Stimulated activated naive CD8-positive, alpha-beta T cell treated with anti-CD3 and anti-CD28 coated beads, Interleukin-15, Interleukin-2, amounts not matched to agents 100 U/mL and 50 U/mL, for 24 hours (primary cell): ENCODE data around the gene TECTB.
"Not testable (repeated sequence)": the region's sequence is repeated elsewhere in the genome, so short reads cannot be mapped to it uniquely, and the experiment has no call there.

Experiments
- ATAC-seq: fragments of 150-1000 bp; cut with Tn5 transposase; one replicate; pipeline ENCODE4 v1.10.0; 2021
- DNase-seq: peaks from one replicate; pipeline ENCODE4 v3.0.0; 2021

Gene TECTB

DNA sequence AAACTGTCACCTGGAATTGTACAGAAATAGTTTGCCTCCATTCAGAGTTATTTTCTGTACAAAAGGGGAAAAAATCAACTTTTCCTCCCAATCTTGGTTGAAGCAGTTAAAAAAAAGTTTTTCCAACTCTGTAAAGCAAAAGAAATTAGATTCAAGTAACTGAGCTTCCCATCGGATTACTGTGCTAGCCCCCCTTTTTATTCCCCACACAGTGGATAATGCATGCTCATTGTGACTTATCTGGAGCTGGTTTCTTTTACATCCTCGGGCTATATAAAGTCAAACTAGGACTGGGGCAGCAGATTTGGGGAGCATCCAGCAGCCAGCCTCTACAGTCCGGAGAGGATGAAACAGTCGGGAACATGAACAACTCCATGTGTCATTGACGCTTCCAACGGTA, at the start of gene TECTB:
Gene TECTB, plus strand, starts transcription at position 301 of the 400 bp plus-strand sequence. CDS start 335 bp downstream, outside the sequence.
- ATAC-seq (no peak), DNase-seq (no peak)

DNA sequence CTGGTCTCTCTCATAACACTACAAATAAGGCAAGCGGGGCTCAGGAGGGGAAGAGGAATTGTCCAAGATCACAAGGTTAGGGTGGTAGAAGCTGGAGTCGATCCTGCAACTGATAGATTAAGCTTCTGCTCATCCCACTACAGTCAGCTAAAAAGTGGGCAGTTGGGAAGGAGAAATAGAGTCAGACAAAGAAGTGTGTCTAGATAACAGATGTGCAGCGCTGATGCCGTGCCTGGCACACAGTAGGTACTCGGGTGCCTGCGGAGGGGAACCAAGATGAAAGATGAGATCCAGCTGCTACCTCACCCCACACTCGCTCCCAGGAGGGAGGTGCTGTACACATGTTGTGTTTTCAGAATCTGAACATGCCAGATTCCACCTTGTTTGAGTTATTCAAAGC, 48.1 kb upstream of the TECTB start:
- no peak for ATAC-seq

DNA sequence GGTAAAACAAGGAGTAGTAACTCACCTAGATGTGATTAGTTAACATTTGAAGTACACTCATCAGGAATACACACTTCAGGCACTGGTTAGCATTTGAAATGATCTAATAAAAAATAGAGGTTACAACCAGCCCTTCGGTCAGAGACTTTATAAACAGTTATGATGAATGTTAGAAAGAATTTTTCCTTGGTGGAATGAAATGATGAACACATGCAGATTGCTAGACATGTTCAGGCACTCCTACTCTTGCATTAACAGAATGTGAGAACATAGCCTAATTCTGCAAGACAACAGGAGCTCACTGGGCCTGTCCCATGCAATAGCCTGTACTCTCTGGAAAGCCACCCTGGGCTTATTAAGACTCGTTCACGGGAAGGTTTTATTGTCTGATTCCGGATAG, 47.3 kb upstream of the TECTB start:
- DNase-seq: no peak

More for the DNA sequence above, 48.1 kb upstream of the TECTB start:
- DNase-seq: no peak

DNA sequence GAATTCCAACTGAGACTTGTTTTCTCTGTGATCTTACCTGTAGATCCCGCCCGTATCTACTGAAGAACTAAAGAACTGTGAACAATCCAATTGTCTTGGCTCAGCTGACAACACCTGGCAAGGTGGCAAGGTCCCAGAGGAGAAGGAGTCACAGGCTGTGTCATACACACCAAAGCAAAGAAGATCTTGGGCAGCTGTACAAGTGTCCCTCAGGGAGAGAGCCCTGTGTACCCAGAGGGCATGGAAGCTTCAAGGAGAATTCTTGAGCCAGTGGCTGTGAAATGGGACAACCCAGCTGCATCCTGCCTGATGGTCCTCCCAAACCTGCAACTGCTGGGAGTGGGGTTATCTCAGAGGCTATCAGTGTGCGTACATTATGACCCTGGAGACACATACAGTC, 46.7 kb upstream of the TECTB start:
- no peak for DNase-seq
- ATAC-seq: no peak

More for the DNA sequence above, 47.3 kb upstream of the TECTB start:
- no peak for ATAC-seq

DNA sequence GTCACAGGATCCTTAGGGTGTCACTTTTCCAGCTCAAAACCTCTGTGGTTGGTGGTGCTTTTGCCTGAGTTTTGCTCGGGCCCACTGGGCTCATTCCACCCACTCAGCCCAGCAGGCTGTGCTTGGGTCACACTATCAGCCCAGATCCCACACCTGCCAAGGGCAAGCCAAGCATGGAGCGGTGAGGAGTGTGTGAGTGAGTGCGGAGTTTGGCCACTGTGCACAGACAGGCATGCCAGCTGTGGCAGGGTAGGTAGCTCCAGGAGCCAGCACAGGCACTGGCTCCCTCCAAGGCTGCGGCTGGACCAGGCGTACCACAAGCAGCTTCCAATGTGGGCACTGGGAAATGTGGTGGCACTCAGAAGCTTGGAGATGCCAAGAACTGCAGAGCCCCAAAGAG, 43.9 kb upstream of the TECTB start:
- no peak for ATAC-seq
- DNase-seq: no peak

DNA sequence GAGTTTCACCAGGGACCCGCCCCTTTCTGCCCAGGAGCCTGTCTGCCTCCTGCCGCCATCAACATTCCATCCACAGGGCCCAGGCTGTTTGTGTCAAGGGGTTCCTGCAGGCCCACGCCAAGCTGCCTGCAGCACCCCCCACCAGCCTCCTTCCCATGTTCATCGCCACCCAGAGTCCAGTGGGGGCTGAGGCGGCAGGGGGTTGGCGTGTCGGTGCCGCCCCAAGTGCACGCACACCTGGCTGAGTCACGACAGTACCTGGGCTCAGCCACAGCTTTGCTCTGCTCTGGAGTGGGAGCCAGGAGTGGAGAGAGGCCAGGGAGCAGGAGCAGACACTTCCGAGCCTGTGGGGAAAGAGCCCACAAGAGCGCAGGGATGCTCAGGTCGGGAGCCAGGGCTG, 42.8 kb upstream of the TECTB start:
- DNase-seq: no peak
- no peak for ATAC-seq

DNA sequence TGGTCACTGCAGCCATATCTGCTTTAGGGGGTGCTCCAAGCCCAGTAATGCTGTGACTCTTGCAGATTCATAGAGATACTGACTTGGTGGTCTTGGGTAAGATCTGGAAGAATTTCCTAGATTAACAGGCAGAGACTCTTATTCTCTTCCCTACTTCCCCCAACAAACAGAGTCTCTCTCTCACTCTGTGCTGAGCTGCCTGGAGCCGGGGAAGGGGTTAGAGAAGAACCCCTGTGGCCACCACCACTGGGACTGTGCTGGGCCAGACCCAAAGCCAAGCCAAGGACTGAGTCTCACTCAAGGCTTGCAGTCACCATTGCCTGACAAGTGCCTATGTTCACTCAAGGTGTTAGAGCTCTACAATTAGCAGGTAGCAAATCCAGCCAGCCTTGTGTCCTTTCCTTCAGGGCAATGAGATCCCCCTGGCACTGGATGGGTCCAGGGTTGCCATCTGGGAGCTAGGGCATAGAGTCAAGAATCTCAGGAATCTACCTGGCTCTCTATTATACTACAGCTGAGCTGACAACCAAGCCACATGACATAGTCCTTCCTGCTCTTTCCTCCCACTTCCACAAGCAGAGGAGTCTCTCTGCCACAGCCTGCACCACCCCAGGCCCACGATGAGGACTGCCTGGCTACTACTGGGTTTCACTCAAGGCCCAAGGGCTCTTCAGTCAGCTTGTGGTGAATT, 41.4 kb upstream of the TECTB start:
- ATAC-seq (no peak), DNase-seq (no peak)

DNA sequence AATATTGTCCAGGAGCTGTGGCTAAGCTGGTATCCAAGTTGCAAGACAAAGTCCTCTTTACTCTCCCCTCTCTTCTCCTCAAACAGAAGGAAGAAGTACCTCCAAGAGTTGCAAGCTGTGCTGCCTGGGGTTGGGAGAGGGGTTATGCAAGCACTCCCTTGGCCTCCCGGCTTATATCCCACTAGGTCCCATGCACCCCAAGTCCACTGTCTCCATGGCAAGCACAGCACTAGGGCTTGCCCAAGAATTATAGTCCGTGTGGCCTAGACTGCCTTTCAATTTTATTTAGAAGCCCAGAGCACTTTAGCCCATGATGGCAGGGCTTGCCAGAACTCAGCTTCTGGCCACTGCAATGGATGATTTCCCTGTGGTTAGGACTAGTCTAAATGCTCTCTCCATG, 40.4 kb upstream of the TECTB start:
- ATAC-seq: no peak
- DNase-seq: no peak

DNA sequence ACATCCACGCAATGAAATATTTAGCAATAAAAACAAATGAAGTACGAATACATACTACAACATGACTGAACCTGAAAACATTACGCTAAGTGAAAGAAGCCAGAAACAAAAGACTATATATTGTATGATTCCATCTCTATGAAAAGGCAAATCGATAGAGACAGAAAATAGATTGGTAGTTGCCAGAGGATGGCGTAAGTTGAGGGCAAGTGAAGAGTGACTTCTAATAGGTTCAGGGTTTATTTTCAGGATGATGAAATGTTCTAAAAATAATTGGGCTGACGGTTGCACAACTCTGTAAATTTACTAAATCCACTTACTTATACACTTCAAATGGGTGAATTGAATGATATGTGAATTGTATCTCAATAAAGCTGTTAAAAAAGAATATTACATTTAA, 39.5 kb upstream of the TECTB start:
- ATAC-seq: no peak
- DNase-seq: no peak

DNA sequence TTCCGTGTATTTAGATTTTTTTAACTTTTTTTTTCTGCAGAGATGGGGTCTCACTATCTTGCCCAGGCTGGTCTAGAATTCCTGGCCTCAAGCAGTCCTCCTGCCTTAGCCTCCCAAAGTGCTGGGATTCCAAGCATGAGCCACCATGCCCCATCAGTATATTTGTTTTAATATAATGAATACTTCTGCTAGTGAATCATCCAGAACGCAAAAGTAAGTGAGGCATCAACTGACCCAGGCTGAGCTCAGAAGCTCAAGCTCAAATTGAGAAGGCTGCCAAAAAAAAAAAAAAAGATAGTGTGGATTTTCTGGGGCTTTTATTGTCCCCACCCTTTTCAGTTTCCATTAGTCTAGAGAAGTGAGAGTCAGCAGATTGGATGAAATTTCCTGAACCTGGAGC, 39.0 kb upstream of the TECTB start:
- ATAC-seq: no peak

DNA sequence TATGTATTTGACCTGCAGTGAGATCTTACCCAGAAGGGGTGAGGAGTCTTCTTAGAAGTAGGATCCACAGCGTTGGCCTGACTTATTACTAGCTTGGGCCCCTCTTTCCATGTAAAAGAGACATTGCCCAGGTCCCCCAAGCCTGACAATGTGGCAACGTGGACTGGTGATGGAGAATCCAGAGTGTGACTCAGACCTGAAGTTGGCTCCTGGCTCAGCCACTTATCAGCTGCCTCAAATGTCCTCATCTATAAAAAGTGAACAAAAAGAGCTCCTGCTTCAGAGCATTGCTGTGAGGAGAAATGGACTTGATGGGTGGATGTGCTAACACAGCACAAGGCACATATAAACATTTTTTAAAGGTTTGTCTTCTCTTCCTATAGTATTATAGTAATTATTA, 35.4 kb upstream of the TECTB start:
- ATAC-seq (no peak), DNase-seq (no peak)

More for the DNA sequence above, 39.0 kb upstream of the TECTB start:
- DNase-seq: no peak

DNA sequence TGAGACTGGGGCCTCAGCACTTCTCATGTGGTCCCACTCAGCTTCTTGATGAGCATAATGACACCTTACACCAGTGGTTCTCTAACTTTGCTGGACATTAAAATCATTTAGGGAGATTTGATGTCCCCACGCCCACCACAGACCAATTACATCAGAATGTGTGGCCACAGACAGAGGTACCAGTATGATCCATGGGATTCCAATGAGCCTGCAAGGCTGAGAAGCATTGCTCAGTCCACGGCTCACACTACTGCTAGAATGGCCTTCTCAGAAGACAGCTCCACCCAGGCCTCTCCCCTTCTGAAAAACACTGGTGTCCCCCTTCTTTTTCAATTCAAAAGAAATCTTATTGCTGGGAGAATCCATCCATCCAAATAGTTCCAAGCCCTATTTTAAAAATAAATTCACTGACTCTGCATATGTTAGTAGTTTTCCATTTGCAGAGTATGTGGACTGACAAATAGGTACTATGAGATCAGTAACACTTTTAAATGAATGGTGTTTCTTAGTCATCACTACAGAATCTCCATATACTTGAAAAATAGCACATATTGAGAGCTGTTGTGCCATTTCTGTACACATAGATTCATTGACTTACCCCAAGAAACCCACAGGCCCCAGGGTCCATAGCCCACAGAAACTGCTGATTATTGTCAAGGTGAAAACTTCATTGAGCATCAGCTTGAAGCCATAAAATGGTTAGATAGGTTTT, 34.5 kb upstream of the TECTB start:
- DNase-seq (no peak), ATAC-seq (no peak)

DNA sequence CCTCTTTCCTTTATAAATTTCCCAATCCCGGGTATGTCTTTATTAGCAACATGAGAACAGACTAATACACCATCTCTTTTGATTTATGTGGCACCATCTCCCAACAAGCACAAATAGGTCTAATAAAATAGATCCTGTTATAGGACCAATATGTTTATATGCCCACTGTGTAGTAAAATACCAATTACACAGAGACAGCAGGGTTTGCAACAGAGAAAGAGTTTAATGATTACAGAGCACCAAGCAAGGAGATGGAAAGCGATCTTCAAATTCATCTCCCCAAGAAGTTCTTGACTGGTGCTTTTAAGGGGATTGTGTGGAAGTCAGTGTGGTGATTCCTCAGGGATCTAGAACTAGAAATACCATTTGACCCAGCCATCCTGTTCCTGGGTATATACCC, 33.5 kb upstream of the TECTB start:
- no peak for DNase-seq
- ATAC-seq: no peak

DNA sequence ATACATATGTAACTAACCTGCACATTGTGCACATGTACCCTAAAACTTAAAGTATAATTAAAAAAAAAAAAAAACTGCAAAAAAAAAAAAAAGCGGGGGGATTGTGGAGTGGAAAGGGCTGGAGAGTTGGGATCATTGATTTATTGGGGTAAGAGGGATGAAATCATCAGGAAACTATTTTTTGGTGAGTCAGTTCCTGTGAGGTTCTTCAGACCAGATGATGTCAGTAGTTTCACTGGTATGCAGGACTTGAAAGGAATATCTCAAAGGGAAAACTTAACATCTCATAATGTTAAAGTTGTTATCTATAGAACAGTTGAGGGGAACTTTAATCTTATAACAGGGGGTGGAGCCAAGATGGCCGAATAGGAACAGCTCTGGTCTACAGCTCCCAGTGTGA, 32.6 kb upstream of the TECTB start:
- ATAC-seq (no peak), DNase-seq (no peak)

DNA sequence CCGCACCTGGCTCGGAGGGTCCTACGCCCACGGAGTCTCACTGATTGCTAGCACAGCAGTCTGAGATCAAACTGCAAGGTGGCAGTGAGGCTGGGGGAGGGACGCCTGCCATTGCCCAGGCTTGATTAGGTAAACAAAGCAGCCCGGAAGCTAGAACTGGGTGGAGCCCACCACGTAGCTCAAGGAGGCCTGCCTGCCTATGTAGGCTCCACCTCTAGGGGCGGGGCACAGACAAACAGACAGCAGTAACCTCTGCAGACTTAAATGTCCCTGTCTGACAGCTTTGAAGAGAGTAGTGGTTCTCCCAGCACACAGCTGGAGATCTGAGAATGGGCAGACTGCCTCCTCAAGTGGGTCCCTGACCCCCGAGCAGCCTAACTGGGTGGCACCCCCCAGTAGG, 32.0 kb upstream of the TECTB start:
- DNase-seq, ATAC-seq: not testable (repeated sequence)

DNA sequence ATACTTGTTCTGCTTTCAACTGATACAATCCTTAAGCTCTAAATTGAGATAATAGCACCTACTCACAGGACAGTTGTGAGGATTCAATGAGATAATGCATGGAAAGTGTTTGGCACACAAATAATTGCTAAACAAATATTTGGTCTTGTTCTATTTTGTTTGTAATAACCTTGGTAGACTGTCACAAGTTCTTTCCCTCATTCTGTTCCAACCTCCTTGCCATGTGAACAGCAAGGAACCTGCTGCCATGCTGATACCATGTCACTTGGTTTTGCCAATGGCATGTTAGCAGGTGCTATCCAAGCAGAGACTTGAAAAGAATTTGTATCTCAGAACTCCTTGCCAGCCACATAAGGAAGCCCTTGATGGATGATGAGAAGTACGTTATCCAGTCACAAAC, 24.8 kb upstream of the TECTB start:
- no peak for ATAC-seq
- no peak for DNase-seq

DNA sequence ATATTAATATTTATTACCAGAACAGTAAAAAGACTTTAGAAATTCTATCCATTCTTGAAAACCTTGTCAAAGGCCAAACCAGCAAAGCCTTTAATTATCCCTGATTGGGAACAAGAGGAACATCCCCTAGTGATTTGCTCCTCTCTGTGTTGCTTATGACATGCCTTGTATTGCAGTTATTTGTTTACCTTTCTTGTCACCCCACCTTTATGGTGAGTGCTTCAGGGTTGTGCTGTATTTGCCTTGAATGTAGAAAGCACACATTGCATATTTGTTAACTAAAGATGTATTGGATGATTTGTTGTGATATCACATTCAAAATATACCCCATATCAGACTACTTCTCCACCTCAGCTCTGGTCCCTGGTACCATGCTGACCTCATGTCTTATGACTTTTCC, 23.5 kb upstream of the TECTB start:
- ATAC-seq: no peak
- DNase-seq: no peak

DNA sequence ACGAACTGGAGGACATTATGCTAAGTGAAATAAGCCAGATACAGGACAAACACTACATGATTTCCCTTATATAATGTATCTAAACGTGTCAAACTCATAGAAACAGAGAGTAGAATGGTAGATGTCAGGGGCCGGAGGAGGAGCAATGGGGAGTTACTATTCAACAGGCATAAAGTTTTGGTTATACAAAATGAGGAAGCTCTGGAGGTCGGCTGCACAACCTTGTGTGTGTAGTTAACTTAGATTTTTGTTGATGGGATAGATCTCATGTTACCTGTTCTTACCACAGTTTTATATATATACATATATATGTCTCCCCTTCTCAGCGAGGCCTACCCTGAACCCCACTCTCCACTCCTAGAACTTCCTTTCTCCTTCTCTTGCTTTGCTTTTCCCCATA, 22.4 kb upstream of the TECTB start:
- ATAC-seq (no peak), DNase-seq (no peak)

DNA sequence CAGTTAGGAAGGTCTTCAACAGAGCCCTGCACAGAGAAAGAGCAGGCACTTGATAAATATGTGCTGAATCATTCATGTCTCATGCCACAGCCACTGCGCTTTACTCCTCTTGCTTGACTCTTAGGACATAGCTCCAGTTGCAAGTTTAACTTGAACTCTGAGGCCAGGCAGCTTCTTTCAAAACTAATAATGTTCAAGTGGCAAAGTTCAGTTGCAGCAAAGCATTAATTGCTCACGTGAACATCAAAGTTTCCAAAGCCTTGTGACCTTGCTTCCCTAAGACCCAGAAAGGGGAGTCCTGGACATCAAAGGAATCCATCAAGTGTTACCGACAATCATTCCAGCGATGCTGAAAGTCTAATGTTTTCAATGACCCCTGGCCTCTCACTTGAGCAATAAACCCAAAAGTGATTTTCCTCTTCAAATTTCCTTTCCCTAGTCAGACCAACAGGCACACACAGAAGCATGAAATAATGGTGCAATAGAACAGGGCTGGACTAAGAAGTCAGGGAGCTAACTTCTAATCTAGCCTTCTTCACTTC, 21.8 kb upstream of the TECTB start:
- DNase-seq (no peak), ATAC-seq (no peak)

DNA sequence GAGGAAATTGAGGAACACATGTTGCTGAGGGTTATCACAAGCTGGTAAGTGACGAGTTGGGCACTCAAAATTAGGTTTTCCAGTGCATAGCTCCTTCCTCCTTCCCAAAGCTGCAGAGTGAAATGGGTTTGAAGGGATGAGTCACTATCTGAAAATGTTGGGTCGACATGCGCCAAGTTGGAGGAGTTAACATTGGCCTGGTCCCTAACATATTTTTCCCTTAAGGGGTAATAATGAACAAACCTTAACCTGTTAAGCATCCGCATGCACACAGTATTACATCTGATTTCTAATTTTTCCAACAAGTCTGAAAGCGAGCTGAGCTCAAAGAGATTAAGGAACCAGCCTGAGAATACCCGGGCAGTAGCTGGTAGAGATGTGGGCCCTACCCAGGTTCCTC, 20.7 kb upstream of the TECTB start:
- DNase-seq (no peak), ATAC-seq (no peak)

DNA sequence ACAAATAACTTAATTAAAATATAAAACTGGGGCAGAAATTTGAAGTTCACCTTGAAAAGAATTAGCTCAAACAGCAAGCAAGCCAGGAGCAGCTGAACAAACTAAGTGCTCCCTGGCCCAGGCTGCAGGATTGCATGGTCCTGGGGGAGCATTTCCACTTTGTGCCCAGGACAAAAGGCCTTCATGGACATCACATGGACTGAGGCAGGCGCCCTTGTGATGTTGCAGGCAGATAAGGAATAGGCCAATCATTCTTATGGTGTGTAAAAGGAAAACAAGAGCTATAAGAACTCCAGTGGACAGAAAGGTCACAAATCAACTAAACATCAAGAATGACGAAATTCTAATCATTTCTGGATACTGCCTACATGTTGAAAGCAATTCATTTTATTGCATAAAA, 17.5 kb upstream of the TECTB start:
- ATAC-seq (no peak), DNase-seq (no peak)

DNA sequence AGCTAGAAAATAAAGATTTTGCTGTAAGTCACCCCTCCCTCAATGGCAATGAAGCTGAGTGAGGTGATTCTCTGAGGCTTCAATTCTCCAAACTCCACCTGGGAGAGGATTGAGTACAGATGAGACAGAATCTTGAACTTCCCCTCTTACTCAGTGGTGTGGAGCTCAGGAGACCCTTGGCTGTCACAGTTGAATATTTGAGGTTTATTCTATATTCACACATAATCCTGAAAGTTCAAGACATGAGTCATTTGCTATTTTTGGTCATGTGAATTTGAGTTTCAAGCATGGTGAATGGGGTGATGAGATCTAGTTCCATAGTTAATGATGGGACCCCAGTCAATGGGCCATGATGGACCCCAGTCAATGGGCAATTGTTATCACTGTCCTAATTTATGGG, 13.9 kb upstream of the TECTB start:
- ATAC-seq (no peak), DNase-seq (no peak)

DNA sequence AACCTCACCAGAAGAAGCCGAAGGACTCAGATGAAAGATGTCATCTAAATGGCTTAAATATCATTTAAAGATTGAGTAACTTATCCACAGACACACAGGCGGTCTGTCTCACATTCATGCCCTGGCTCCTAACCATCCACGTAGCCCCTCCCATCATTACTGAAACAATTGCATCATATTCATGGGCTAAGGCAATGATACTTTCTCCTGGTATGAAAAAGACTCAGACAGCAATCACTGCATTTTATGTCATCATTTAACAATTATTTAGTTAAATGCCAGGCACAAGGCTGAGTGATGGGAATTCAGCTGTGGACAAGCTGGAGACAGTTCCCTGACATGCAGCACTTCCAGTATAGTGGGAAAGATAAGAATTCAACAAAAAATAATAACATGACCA, 11.2 kb upstream of the TECTB start:
- no peak for ATAC-seq
- no peak for DNase-seq

DNA sequence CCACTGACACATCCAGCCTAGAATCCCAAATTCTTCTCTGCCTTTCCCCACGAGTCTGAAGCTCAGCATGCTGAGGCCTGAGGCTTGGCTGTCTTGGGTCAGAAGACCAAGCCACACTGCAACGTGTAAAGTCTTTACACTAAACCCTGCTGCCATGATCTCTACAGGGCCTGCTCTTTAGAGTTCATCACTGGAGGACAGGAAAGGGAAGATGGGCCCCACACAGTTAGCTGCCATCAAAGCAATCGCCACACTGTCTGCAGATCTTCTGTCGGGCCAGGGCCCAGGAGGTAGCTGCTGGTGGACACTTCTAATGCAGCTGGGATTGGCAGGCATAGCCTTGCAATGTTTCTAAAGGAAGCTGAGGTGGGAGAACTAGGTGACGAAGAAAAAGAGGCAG, 8.4 kb upstream of the TECTB start:
- ATAC-seq (no peak), DNase-seq (no peak)
